ENCODE data around the gene SYNRG. TPM values are rescaled to one million over a fixed set of nuclear protein-coding genes. Genes with fewer than 3 reads are reported as not detected.
A peak's percentile ranks its signal among the peaks of the same experiment; 100 is the strongest.

Gene SYNRG
- total RNA-seq, 1 donor = 23.9 TPM

DNA sequence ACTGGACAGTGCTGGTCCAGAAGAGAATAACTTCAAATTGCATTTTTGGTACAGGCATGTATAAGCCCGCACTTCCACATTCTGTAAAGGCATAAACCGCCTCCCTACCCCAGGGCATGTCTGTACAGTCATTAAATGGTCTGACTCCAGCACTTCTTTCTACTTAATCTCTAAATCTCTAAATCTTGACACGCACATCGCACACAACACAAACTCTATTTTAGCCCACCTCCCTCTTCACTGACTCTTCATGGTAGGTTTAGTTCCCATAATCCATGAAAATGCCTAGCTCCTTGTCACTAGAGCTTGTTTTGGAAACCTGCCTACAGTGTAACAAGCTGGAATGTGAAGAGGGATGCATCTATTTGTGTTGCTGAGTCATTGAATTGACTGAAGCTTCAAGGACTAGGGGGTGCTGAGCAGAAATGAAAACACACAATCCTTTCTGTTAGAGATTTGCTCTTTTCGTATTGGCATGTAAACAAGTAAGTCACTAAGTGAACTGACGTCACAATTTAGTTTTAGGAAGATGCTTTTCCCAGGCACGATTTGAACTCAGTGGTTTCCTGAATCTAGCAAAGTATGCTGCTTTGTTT, 121.1 kb downstream of the SYNRG start:
- Histone ChIP-seq H2AFZ (ENCODE audit: low read length) (no peak overlapping the region), H3K4me1 (ENCODE audit: insufficient read depth, low read length) (peaks cover 58% of the 10 kb centered on the region), H3K4me2 (ENCODE audit: insufficient read depth, low read length) (peak overlapping the region; percentile 99), H3K27ac (ENCODE audit: low read depth, low read length) (peak overlapping the region; percentile 99), H3K36me3 (ENCODE audit: insufficient read depth, low read length) (no peaks in the 10 kb centered on the region), H3K9me3 (ENCODE audit: low read depth, low read length) (no peaks in the 10 kb centered on the region), H4K20me1 (ENCODE audit: insufficient read depth, low read length) (peaks cover 2% of the 10 kb centered on the region), H3K79me2 (ENCODE audit: insufficient read depth, low read length) (peaks cover 31% of the 10 kb centered on the region), H3K4me3 (ENCODE audit: insufficient read depth, low read length) (peak overlapping the region; percentile 87), H3K27me3 (ENCODE audit: insufficient read depth, low read length) (no peaks in the 10 kb centered on the region)
- peak; percentile 99 for DNase-seq (ENCODE audit: insufficient read length, low spot score, missing footprints)
- TF ChIP-seq, protein P1, sequence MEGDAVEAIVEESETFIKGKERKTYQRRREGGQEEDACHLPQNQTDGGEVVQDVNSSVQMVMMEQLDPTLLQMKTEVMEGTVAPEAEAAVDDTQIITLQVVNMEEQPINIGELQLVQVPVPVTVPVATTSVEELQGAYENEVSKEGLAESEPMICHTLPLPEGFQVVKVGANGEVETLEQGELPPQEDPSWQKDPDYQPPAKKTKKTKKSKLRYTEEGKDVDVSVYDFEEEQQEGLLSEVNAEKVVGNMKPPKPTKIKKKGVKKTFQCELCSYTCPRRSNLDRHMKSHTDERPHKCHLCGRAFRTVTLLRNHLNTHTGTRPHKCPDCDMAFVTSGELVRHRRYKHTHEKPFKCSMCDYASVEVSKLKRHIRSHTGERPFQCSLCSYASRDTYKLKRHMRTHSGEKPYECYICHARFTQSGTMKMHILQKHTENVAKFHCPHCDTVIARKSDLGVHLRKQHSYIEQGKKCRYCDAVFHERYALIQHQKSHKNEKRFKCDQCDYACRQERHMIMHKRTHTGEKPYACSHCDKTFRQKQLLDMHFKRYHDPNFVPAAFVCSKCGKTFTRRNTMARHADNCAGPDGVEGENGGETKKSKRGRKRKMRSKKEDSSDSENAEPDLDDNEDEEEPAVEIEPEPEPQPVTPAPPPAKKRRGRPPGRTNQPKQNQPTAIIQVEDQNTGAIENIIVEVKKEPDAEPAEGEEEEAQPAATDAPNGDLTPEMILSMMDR (IDR thresholded peaks at IDR 0.05; ENCODE audit: extremely low read depth, low read depth, low read length) = no peak

DNA sequence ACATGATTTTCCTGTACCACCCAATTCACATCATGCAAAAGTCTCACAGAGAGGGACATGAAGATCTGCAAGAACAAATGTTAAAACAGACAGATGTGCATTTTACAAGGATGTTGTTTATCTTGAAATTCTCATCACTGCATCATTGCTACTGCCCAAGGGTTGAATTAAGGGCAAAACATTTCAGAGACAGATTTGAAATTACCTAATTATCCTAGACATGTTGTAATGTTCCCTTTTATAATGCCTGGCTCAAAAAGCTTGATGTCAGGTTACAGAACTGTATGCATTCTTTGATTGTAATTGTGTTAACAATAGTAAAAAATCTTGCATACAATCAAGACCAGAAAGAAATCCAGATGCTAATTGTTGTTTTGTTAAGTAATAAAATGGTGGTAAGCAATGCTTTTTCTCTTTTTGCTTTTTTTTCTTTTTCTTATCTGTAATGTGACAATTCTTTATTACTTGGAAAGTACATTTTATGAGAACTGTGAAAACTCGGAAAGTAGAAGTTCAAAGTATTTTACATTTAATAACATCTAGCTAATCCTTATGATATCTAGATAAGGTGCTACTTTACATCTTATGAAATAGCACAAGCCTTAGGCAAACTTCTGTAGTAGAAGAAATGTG, 123.2 kb downstream of the SYNRG start:
- H2AFZ ChIP-seq (ENCODE audit: low read length) = no peak overlapping the region
- peaks cover 43% of the 10 kb centered on the region for H3K4me1 ChIP-seq (ENCODE audit: insufficient read depth, low read length)
- H3K27ac ChIP-seq (ENCODE audit: low read depth, low read length) = no peak overlapping the region
- H4K20me1 ChIP-seq (ENCODE audit: insufficient read depth, low read length) = no peaks in the 10 kb centered on the region
- H3K27me3 ChIP-seq (ENCODE audit: insufficient read depth, low read length) = no peaks in the 10 kb centered on the region
- peak; percentile 44 for DNase-seq (ENCODE audit: insufficient read length, low spot score, missing footprints)
- H3K79me2 ChIP-seq (ENCODE audit: insufficient read depth, low read length) = peaks cover 11% of the 10 kb centered on the region
- no peak overlapping the region for H3K4me2 ChIP-seq (ENCODE audit: insufficient read depth, low read length)
- no peaks in the 10 kb centered on the region for H3K36me3 ChIP-seq (ENCODE audit: insufficient read depth, low read length)
- no peaks in the 10 kb centered on the region for H3K9me3 ChIP-seq (ENCODE audit: low read depth, low read length)
- H3K4me3 ChIP-seq (ENCODE audit: insufficient read depth, low read length) = no peak overlapping the region
- TF ChIP-seq, protein P1 (IDR thresholded peaks at IDR 0.05; ENCODE audit: extremely low read depth, low read depth, low read length) = no peak

DNA sequence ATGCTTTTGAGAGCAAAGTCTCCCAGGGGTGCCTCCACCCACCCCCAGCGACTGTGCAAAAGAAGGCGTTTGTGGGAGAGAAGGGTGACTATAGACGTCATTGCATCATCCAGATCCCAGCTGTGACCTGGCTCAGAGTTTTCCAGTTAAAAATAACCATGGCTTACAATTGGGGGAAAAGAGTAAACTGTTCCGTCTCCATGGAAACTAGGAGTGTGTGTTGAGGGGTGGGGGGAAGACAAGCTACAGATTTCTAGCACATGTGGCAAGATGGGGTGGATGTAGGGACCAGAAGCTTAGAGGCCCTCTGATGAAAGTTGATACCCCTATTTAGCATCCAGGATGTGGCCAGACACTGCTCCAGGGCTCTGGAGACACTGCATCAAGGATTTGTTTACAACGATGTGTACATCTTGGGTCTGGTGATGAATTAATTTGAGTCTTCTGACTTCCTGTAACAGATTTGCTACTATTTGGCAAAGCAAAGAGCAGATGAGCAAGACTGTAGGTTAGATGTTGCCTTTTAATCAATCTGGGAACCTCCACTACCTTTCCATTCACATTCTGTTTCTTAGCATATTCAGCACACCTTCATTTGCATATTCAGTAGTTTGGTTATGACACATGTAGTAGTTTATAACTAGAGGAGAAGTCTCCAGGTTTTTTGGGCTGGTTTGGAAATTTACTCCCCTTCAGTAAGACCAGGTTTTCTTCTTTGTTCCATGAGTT, 125.7 kb downstream of the SYNRG start:
- no peak overlapping the region for H3K4me3 ChIP-seq (ENCODE audit: insufficient read depth, low read length)
- no peaks in the 10 kb centered on the region for H3K27me3 ChIP-seq (ENCODE audit: insufficient read depth, low read length)
- H3K27ac ChIP-seq (ENCODE audit: low read depth, low read length) = peak overlapping the region; percentile 79

More for the DNA sequence above, 125.7 kb downstream of the SYNRG start:
- TF ChIP-seq, protein P1 (IDR thresholded peaks at IDR 0.05; ENCODE audit: extremely low read depth, low read depth, low read length) = no peak
- DNase-seq (ENCODE audit: insufficient read length, low spot score, missing footprints) = peak; percentile 82
- Histone ChIP-seq H4K20me1 (ENCODE audit: insufficient read depth, low read length) (no peaks in the 10 kb centered on the region), H3K9me3 (ENCODE audit: low read depth, low read length) (no peaks in the 10 kb centered on the region), H3K4me2 (ENCODE audit: insufficient read depth, low read length) (peak overlapping the region; percentile 37), H3K36me3 (ENCODE audit: insufficient read depth, low read length) (peaks cover 13% of the 10 kb centered on the region), H3K79me2 (ENCODE audit: insufficient read depth, low read length) (no peaks in the 10 kb centered on the region), H3K4me1 (ENCODE audit: insufficient read depth, low read length) (peaks cover 32% of the 10 kb centered on the region), H2AFZ (ENCODE audit: low read length) (no peak overlapping the region)

All from osteoblast (primary cell).